HCT116 (cell line): Measurements from ENCODE around the gene GTF2H3. TPM values are rescaled to one million over a fixed set of nuclear protein-coding genes. Genes with fewer than 3 reads are reported as not detected.

Source experiments
- ATAC-seq: fragments of 200-7000 bp; cut with Tn5 transposase; 2 replicates; pipeline ENCODE4 v1.9.1; 2020; ENCODE audit warnings: mild to moderate bottlenecking, moderate library complexity
- BruUV-seq: library from RNA; stranded (reverse); fragments of 400-500 nt; replicated peaks from 2 replicates; lab custom pipeline; 2021; lab: Mats Ljungman, UMichigan
- CTCF ChIA-PET: fragments of 300-600 bp; sonication (Branson Sonifier 250); formaldehyde crosslinking; loops from one replicate; lab custom pipeline; 2021; ENCODE audit warnings: antibody characterized with exemption; lab: Charles Lee
- POLR2A ChIA-PET: fragments of 300-600, 350-600 bp; sonication (Branson Sonifier 250); formaldehyde crosslinking; loops from one replicate; lab custom pipeline; 2021; ENCODE audit warnings: antibody characterized with exemption; lab: Charles Lee
- RAD21 ChIA-PET, 2 experiments: fragments of 300-600 bp; sonication (Branson Sonifier 250); formaldehyde crosslinking; loops; one replicate each; lab custom pipeline; 2023; ENCODE audit warnings: low total read pairs in 2 of 2; ENCODE audit not compliant: uncharacterized antibody in 2 of 2, unreplicated experiment in 2 of 2, low non-redundant PET in 1 of 2; lab: Charles Lee
- DNase-seq: peaks from one replicate; pipeline ENCODE4 v3.0.0-alpha.2; 2010; ENCODE audit warnings: low read depth, low spot score
- H2AFZ ChIP-seq: fragments of 200-600 bp; shearing (Covaris generic), sonication (generic); 2 replicates; pipeline ENCODE4 v1.6.1; 2017; ENCODE audit warnings: low read depth, mixed run types, mixed read lengths, antibody characterized with exemption, low read length; ENCODE audit not compliant: poor library complexity, severe bottlenecking
- H3K27ac ChIP-seq: 2 replicates; pipeline ENCODE4 v1.5.1; 2012; ENCODE audit warnings: low read depth, low read length
- H3K27me3 ChIP-seq: fragments of 200-600 bp; sonication (generic); 2 replicates; pipeline ENCODE4 v1.6.1; 2016; ENCODE audit warnings: mixed run types, low read length, mixed read lengths; ENCODE audit not compliant: insufficient read depth
- H3K36me3 ChIP-seq, 2 experiments: fragments of 200-500 bp in 1 of 2; fragments of 200-600 bp in 1 of 2; sonication (Bioruptor generic) in 1 of 2; sonication (generic) in 1 of 2; 2 replicates each; pipeline versions ENCODE4 v1.5.1 to v1.6.1; 2014 to 2016; ENCODE audit warnings: low read length in 2 of 2, inconsistent platforms in 1 of 2, mixed read lengths in 1 of 2, mixed run types in 1 of 2; ENCODE audit not compliant: insufficient read depth in 2 of 2, control insufficient read depth in 1 of 2
- H3K4me1 ChIP-seq, 2 experiments: fragments of 200-600 bp in 1 of 2; sonication (generic) in 1 of 2; 2 replicates each; pipeline versions ENCODE4 v1.5.1 to v1.6.1; 2012 to 2017; ENCODE audit warnings: low read length in 2 of 2, inconsistent platforms in 1 of 2, mild to moderate bottlenecking in 1 of 2, mixed read lengths in 1 of 2, mixed run types in 1 of 2, moderate library complexity in 1 of 2; ENCODE audit not compliant: insufficient read depth in 2 of 2, control insufficient read depth in 1 of 2
- H3K4me2 ChIP-seq: fragments of 200-600 bp; sonication (generic); 2 replicates; pipeline ENCODE4 v1.6.1; 2017; ENCODE audit warnings: mixed run types, low read length, mixed read lengths
- H3K4me3 ChIP-seq, 2 experiments: fragments of 200-600 bp in 1 of 2; sonication (generic) in 1 of 2; replicated peaks in 1 of 2; 2 replicates each; pipeline ENCODE4 v1.5.1; 2011 to 2016; ENCODE audit warnings: low read length in 2 of 2, control low read depth in 1 of 2, low read depth in 1 of 2, mild to moderate bottlenecking in 1 of 2, mixed read lengths in 1 of 2, mixed run types in 1 of 2
- H3K79me2 ChIP-seq: fragments of 200-600 bp; sonication (generic); 2 replicates; pipeline ENCODE4 v1.6.1; 2017; ENCODE audit warnings: mild to moderate bottlenecking, mixed run types, low read length, moderate library complexity, mixed read lengths; ENCODE audit not compliant: insufficient read depth
- H3K9ac ChIP-seq: fragments of 200-600 bp; sonication (generic); 2 replicates; pipeline ENCODE4 v1.6.1; 2016; ENCODE audit warnings: low read length, mixed read lengths
- H3K9me2 ChIP-seq: fragments of 200-600 bp; sonication (generic), shearing (Covaris generic); 2 replicates; pipeline ENCODE4 v1.6.1; 2017; ENCODE audit warnings: mixed run types, mild to moderate bottlenecking, moderate library complexity; ENCODE audit not compliant: insufficient read depth
- H3K9me3 ChIP-seq, 2 experiments: fragments of 200-500 bp in 1 of 2; fragments of 200-600 bp in 1 of 2; sonication (Bioruptor generic) in 1 of 2; sonication (generic) in 1 of 2; 2 replicates each; pipeline ENCODE4 v1.6.1; 2014 to 2017; ENCODE audit warnings: low read length in 2 of 2, mixed read lengths in 2 of 2, inconsistent platforms in 1 of 2, low read depth in 1 of 2, mild to moderate bottlenecking in 1 of 2, mixed run types in 1 of 2, moderate library complexity in 1 of 2; ENCODE audit not compliant: control insufficient read depth in 1 of 2, insufficient read depth in 1 of 2
- H4K20me1 ChIP-seq: fragments of 200-600 bp; sonication (generic), shearing (Covaris generic); 2 replicates; pipeline ENCODE4 v1.6.1; 2017; ENCODE audit warnings: mixed run types, mild to moderate bottlenecking, moderate library complexity; ENCODE audit not compliant: insufficient read depth
- CBX3 ChIP-seq: IDR thresholded peaks from 2 replicates; pipeline ENCODE4 v1.6.1; 2012; ENCODE audit warnings: low read depth
- CEBPB ChIP-seq: IDR thresholded peaks from 2 replicates; pipeline ENCODE4 v1.6.1; 2012; ENCODE audit warnings: low read depth
- EGR1 ChIP-seq: IDR thresholded peaks from 2 replicates; pipeline ENCODE4 v1.6.1; 2012; ENCODE audit warnings: low read depth
- JUND ChIP-seq: IDR thresholded peaks from 2 replicates; pipeline ENCODE4 v1.6.1; 2012
- RAD21 ChIP-seq: IDR thresholded peaks from 2 replicates; pipeline ENCODE4 v1.6.1; 2012; ENCODE audit warnings: low read depth, mild to moderate bottlenecking
- REST ChIP-seq: IDR thresholded peaks from 2 replicates; pipeline ENCODE4 v1.6.1; 2012; ENCODE audit warnings: low read depth
- SIN3A ChIP-seq: IDR thresholded peaks from 2 replicates; pipeline ENCODE4 v1.6.1; 2012; ENCODE audit warnings: low read depth
- SP1 ChIP-seq: IDR thresholded peaks from 2 replicates; pipeline ENCODE4 v1.6.1; 2012; ENCODE audit warnings: low read depth
- SRF ChIP-seq: IDR thresholded peaks from 2 replicates; pipeline ENCODE4 v1.6.1; 2012; ENCODE audit warnings: low read depth
- TCF7L2 ChIP-seq: IDR thresholded peaks from 2 replicates; pipeline ENCODE4 v1.7.0; 2011; ENCODE audit warnings: borderline replicate concordance, inconsistent platforms; ENCODE audit not compliant: insufficient read depth, insufficient read length; ENCODE audit errors: extremely low read depth
- ZFX ChIP-seq: fragments of 450-650 bp; IDR thresholded peaks from 2 replicates; pipeline ENCODE4 v1.6.1; 2017
- intact Hi-C: fragments of 100-400 bp; cut with micrococcal nuclease; formaldehyde crosslinking; loops from 2 replicates; pipeline ENCODE4 v1.10.0; 2022
- total RNA-seq: library from RNA; stranded (reverse); gene quantifications from one replicate; pipeline ENCODE4 v1.2.1, GENCODE V29; 2021; ENCODE audit not compliant: unreplicated experiment
- TF ChIP-seq, protein P1 (sequence below): IDR thresholded peaks from 2 replicates; pipeline ENCODE4 v1.6.1; 2011; ENCODE audit warnings: mild to moderate bottlenecking, low read length, moderate library complexity; ENCODE audit not compliant: insufficient replicate concordance; ENCODE audit errors: extremely low read depth

The GTF2H3 gene
- total RNA-seq, 1 experiment from 2014 or later = 94.0 TPM

- TF ChIP-seq, protein P1, sequence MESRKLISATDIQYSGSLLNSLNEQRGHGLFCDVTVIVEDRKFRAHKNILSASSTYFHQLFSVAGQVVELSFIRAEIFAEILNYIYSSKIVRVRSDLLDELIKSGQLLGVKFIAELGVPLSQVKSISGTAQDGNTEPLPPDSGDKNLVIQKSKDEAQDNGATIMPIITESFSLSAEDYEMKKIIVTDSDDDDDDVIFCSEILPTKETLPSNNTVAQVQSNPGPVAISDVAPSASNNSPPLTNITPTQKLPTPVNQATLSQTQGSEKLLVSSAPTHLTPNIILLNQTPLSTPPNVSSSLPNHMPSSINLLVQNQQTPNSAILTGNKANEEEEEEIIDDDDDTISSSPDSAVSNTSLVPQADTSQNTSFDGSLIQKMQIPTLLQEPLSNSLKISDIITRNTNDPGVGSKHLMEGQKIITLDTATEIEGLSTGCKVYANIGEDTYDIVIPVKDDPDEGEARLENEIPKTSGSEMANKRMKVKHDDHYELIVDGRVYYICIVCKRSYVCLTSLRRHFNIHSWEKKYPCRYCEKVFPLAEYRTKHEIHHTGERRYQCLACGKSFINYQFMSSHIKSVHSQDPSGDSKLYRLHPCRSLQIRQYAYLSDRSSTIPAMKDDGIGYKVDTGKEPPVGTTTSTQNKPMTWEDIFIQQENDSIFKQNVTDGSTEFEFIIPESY = no peak
- no peak for TF ChIP-seq TCF7L2
- no peak for TF ChIP-seq CEBPB
Observed at GRCh38 chr12:123696207-123696606, 62.6 kb downstream of the GTF2H3 start (continued).

- H3K9ac ChIP-seq = no peak overlapping the region
- CTCF ChIA-PET = no interaction called here
- no peak overlapping the region for H2AFZ ChIP-seq
- H3K4me2 ChIP-seq = no peak overlapping the region
- H4K20me1 ChIP-seq = no peaks in the 10 kb centered on the region
- POLR2A ChIA-PET = interaction anchor here (0.6 kb wide), 1 partner anchor 12 kb away, joined by 3 read pairs; no protein-coding TSS in a partner anchor
- BruUV-seq = no TSS peak
- H3K36me3 ChIP-seq = no peaks in the 10 kb centered on the region
- H3K4me1 ChIP-seq = no peaks in the 10 kb centered on the region
- intact Hi-C loops = no loop called here
- no peak for TF ChIP-seq SP1
- H3K27ac ChIP-seq = no peak overlapping the region
- no peaks in the 10 kb centered on the region for H3K9me3 ChIP-seq
- ATAC-seq (no peak), DNase-seq (no peak)
- H3K4me3 ChIP-seq = no peak overlapping the region
- H3K79me2 ChIP-seq = no peaks in the 10 kb centered on the region
- H3K9me2 ChIP-seq = no peaks in the 10 kb centered on the region
- RAD21 ChIA-PET = no interaction called here
- H3K27me3 ChIP-seq = no peaks in the 10 kb centered on the region
Observed at GRCh38 chr12:123696646-123697045, 63.0 kb downstream of the GTF2H3 start.

- DNase-seq (peak; percentile 19), ATAC-seq (peak; percentile 81)
- no peaks in the 10 kb centered on the region; a peak in 1 of 4 replicates for H3K36me3 ChIP-seq
- H3K4me1 ChIP-seq = peaks cover 0 to 5% of the 10 kb centered on the region in 2 experiments; a peak in 1 of 4 replicates
- no peak overlapping the region for H3K27ac ChIP-seq
- H3K4me3 ChIP-seq = no peak overlapping the region
- H3K9ac ChIP-seq = no peak overlapping the region
- BruUV-seq = no TSS peak
- no peaks in the 10 kb centered on the region for H3K9me2 ChIP-seq
- POLR2A ChIA-PET = no interaction called here
- H3K9me3 ChIP-seq = no peaks in the 10 kb centered on the region
- H4K20me1 ChIP-seq = no peaks in the 10 kb centered on the region
- H3K4me2 ChIP-seq = no peak overlapping the region
- intact Hi-C loops = no loop called here
- H2AFZ ChIP-seq = no peak overlapping the region
- RAD21 ChIA-PET = no interaction called here
- CTCF ChIA-PET = no interaction called here
- no peaks in the 10 kb centered on the region for H3K27me3 ChIP-seq
- no peaks in the 10 kb centered on the region for H3K79me2 ChIP-seq
- no peak for TF ChIP-seq JUND
- no peak for TF ChIP-seq SIN3A
- TF ChIP-seq EGR1 = no peak
- TF ChIP-seq REST = no peak
- no peak for TF ChIP-seq SRF
- no peak for TF ChIP-seq RAD21
- no peak for TF ChIP-seq ZFX
- TF ChIP-seq, protein P1 = no peak
- TF ChIP-seq CBX3 = no peak
- TF ChIP-seq SP1 = no peak
Observed at GRCh38 chr12:123705935-123706334, 72.3 kb downstream of the GTF2H3 start.
